NCI-H2227 treated with DMSO at 0.1 percent for 48 hours (cell line): ENCODE data around the gene RABL6.
"Not testable (repeated sequence)": the region's sequence is repeated elsewhere in the genome, so short reads cannot be mapped to it uniquely, and the experiment has no call there.

ENCODE experiments used
- DNase-seq: peaks from one replicate; lab custom pipeline; 2025; lab: John Stamatoyannopoulos, UW

Gene RABL6

DNA sequence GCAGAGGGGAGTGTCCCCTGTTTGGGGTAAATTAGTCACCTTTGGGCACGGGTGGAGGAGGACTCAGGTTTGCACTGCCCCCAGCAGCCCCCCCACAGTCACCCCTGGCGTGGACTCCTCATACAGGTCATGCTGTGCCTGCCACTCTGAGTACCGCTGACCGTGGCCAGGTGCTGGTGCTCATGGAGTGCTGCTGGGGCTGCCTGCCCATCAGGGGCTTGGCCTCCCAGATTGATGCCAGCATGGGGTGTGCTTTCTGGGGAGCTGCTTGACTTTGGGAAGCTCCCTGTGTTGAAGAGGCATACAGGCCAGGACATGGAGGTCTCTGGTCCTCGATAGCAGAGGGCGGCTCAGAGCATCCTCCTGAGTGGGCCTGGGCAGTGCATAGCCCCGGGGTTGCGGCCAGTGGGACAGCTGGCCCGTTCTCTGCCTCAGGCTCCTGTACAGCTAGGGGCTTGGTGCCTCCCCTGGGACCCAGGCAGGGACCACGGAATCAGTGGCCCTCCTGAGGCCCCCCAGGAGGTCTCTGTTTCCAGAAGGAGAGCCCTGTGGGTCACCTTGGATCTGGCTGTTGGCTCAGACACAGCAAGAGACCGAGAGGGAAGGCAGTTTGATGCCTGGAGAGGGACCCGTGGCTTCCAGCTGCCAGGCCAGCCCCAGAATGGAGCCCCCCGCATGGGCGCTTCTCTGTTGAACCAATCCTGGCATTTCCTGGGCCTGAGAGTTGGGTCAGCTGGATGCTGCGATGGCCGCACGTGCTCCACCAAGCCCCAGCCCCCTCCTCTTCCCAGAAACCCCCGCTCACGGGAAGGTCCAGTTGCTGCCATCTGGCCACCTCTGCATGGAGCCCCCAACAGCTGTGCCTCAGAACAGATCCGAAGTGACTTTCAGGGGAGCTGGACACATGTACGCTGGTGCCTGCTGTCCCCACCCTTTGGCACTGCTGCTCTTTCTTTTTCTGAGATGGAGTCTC lies 28.5 kb downstream of the RABL6 start:
- DNase-seq, result no peak

GRCh38 chr9:136837146-136837855 lies 29.6 kb downstream of the RABL6 start:
- DNase-seq, result no peak

- not testable (repeated sequence) for DNase-seq
Observed at GRCh38 chr9:136837856-136838277, 30.1 kb downstream of the RABL6 start.

DNA sequence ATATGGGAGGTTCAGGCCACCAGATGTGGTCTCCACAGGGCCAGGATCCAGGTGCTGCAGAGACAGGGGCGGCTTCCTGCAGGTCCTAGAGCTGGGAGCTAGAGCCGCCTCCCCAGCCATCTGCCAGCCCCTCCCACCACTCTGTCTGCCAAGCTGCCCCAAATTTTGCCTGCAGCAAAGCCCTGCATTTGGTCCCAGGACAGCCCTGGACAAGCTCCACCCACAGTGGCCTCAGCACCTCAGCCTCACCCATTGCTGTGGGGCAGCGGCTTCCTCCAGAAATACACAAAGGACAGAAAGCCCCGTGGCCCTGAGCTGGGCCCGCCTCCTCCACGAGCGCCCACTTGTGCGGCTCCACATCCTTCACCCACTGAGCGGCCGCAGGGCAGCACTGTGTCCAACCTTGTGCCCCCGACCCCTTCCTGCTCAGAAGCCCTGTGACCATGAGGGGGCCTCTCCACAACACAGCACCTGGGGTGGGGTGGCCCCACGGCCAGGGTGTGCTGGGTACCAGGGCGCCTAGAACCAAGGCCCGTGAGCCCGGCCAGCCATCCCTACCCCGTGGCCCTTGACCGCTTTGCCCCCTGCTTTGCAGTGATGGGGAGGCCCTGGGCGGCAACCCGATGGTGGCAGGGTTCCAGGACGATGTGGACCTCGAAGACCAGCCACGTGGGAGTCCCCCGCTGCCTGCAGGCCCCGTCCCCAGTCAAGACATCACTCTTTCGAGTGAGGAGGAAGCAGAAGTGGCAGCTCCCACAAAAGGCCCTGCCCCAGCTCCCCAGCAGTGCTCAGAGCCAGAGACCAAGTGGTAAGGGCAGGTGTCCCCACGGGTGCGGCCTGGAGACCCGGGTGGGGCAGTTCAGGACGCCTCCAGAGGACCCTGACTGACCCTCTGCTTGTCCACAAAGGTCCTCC lies 30.8 kb downstream of the RABL6 start:
- no peak for DNase-seq

GRCh38 chr9:136839229-136840139 lies 31.7 kb downstream of the RABL6 start:
- DNase-seq, result no peak

DNA sequence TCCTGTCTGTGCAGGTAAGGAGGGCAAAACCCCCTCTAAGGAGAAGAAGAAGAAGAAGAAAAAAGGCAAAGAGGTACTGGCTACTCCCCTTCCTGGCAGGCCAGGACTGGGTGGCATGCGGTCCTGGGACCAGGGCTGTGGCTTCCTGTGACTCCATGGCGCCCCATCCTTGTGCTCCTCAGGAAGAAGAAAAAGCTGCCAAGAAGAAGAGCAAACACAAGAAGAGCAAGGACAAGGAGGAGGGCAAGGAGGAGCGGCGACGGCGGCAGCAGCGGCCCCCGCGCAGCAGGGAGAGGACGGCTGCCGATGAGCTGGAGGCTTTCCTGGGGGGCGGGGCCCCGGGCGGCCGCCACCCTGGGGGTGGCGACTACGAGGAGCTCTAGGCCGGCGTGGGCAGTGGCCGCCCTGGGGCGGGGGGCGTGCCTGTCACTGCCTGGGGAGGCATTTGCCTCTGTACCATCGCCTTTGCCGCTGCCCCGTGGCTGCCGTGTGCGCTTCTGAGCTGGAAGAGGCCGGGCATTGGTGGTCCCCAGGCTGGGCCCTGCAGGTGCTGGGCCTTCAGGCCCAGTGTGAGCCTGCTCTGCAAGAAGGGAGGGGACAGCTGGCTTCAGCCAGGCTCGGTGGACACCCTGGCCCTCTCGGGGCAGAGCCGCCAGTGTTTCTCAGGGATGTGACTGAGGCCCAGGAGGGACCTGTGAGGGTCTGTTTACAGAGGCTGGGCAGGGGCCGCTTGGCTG lies 32.6 kb downstream of the RABL6 start:
- DNase-seq, result peak; percentile 55

- peak; percentile 43 for DNase-seq
Observed at GRCh38 chr9:136840877-136841645, 33.3 kb downstream of the RABL6 start.

DNA sequence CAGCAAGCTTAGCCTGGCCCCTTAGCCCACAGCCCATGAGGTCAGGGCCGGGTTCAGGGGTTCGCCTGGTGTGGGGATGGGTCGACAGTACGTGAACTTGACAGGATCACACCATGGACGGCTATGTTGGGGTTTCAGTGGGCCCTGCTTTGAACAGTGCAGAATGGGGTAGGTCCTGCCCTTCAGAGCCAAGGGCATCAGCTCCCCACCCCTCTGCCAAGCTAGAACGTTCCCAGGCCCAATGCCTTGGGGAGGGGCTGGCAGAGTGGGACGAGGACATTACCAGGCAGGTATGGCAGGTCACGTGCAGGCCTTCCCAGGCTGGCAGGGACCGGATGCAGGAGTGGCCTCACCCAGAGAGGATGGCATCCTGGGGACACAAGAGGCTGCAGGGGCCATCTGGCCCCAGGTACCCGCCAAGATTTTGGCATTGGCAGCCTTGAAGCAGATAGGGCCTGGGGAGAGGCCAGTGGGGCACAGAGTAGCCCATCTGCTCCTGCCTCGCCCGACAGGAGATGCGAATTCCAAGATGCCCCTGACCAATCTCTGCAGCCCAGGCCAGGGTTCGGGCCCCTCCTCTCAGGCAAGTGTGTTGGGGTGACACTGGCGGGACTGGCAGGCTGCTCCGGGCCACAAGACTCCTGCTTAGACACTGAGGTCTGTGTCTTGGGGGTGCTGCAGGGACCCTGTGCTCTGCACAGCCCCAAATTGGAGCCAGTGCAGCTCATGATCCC lies 34.1 kb downstream of the RABL6 start:
- DNase-seq, result not testable (repeated sequence)

DNA sequence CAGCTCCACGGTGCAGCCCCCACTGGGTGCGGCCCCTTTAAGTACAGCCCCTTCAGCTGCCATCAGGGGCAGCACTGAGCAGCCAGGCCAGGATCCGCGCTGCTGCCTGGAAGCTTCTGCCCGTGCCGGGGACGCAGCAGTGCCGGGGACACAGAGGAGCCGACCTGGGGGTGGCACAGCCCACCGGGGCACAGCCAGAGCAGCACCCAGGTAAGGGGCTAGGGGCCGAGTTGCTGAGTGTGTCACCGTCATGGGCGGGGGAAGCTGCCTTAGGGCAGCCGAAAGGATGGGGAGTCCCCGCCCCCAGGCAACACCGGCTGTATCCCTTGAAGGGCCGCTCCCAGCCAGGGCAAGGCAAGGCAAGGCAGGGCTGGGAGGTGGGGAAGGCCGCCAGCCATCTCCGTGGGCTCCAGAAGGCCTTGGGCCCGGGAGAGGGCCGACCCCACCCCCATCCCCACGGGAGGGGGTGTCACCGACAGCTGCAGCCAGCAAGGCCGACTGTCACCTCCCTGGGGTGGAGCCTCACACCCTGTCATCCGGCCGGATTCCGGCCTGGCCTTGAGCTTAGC lies 34.7 kb downstream of the RABL6 start, which contains the start of gene AJM1:
Gene AJM1 (plus strand): TSS at position 99 of the 569 bp plus-strand sequence. CDS start 1,937 bp downstream, outside the sequence.
- DNase-seq, result peak; percentile 44

DNA sequence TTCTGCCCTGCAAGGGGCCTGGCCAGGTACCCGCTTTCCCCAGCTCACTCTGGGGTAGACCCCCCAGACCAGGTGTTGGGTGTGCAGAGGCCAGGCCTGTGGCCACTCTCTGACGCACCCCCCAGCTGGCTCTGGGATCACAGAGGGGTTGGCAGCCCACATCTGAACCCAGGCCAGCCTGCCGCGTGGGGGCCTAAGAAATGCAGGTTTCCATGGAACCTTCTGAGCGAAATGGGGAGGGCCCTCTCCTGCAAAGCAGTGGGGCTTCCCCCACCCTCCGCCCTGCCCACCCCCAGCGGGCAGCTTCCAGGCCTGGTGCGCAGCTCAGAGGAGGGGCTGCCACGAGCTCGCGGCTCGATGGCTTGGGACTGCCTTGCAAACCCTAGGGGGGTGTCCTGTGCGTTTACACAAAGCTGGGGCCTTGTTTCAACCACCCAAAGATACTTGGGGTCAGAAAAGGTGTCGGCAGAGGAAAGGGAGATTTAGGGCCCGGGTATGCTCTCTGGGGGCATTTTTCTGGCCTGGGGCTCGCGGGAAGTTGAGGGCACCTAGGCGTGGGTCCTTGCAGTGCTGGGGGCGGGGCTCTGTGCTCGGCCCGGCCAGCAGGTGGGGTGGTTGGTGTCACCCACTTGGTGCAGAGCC lies 35.5 kb downstream of the RABL6 start:
- not testable (repeated sequence) for DNase-seq

DNA sequence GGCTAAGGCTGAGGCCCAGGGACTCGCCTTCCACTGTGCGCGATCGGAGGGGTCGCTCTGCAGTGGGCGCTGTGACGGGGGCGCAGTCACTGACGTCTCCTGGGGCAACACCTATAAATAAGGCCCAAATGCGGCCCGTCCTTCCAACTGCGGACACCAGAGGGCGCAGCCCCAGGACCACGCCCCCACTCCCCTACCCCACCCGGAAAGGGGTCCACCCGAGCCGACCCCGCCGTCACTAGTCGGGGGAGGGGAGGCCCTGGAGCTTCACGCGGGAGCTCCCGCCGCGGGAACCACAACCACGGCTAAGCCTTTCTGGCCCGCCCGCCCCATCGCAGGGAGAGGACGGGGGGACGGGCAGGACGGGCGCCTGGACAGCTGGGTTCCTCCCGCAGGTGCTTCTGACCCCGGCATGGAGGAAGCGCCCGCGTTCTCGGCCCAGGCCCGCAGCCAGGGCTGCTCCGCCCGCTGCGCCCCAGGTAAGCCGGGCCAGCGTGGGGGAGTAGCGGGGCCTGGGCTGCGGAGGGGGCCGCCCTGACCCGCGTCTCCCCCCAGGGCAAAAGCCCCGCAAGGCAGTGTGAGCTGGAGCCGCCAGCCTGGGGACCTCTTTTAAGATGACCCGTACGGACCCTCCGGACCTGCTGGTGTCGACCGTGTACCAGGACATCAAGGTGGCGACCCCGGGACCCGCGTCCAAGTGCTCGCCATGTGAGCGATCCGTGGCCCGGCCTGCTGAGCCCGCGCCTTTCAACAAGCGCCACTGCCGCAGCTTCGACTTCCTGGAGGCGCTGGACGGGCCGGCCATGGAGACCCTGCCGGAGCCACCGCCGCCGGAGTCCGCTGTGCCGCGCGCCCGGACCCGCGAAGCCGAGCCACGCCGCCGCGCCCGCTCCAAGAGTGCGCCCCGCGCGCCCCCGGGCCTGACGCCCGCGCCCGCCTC lies 36.3 kb downstream of the RABL6 start:
- not testable (repeated sequence) for DNase-seq

- DNase-seq, result no peak
Observed at GRCh38 chr9:136844761-136845464, 37.2 kb downstream of the RABL6 start.

DNA sequence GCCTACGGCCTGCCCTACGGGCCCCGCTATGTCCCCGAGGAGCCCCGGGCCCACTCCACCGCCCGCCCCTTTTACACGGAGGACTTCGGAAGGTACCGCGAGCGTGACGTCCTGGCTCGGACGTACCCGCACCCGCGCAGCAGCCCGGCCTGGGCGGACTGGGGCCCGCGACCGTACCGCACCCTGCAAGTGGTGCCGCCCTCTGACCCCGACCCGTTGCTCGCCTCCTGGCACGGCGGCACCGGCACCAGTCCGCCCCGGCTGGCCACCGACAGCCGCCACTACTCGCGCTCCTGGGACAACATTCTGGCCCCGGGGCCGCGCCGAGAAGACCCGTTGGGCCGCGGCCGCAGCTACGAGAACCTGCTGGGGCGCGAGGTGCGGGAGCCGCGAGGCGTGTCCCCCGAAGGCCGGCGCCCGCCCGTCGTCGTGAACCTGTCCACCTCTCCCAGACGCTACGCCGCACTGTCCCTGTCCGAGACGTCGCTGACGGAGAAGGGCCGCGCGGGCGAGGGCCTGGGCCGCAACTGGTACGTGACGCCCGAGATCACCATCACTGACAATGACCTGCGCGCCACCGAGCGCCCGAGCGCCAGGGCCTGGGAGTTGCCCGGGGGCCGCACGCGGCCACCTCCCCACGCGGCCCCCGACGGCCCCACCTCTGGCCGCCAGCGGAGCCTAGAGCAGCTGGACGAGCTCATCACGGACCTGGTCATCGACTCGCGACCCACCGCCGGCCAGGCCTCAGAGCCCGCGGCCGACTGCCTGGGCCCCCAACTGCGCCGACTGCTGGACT lies 37.9 kb downstream of the RABL6 start:
- DNase-seq, result no peak

DNA sequence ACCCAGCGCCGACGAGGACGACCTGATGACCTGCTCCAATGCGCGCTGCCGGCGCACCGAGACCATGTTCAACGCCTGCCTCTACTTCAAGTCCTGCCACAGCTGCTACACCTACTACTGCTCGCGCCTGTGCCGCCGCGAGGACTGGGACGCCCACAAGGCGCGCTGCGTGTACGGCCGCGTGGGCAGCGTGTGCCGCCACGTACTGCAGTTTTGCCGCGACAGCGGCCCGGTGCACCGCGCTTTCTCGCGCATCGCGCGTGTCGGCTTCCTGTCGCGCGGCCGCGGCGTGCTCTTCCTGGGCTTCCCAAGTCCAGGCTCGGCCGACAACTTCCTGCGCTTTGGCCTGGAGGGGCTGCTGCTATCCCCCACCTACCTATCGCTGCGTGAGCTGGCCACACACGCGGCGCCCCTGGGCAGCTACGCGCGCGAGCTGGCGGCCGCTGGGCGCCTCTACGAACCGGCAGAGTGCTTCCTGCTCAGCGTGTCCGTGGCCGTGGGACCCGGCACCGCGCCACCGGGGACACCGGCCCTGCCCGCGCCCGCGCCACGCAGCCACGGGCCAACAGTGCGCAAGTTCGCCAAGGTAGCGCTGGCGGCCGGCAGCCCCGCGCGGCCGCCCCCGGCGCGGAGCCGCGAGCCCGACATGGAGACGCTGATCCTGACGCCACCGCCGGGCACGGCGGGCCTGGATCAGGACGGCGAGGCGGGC lies 38.8 kb downstream of the RABL6 start:
- no peak for DNase-seq
